Uterus (tissue), 2 donors: Measurements from ENCODE around the gene PRSS12.

Experiments
- POLR2A ChIP-seq, 2 donors: fragments of 450-650 bp; IDR thresholded peaks; one replicate each; pipeline ENCODE4 v1.6.1; 2016; ENCODE audit warnings: antibody characterized with exemption in 2 of 2, mild to moderate bottlenecking in 1 of 2, moderate library complexity in 1 of 2
- TF ChIP-seq, protein P1 (sequence below), 4 experiments: fragments of 200-600 bp in 2 of 4; fragments of 450-650 bp in 2 of 4; sonication (generic) in 2 of 4; IDR thresholded peaks; one replicate each; pipeline ENCODE4 v1.5.1; 2016 to 2019; ENCODE audit warnings: antibody characterized with exemption in 4 of 4, mild to moderate bottlenecking in 2 of 4, moderate library complexity in 1 of 4

DNA sequence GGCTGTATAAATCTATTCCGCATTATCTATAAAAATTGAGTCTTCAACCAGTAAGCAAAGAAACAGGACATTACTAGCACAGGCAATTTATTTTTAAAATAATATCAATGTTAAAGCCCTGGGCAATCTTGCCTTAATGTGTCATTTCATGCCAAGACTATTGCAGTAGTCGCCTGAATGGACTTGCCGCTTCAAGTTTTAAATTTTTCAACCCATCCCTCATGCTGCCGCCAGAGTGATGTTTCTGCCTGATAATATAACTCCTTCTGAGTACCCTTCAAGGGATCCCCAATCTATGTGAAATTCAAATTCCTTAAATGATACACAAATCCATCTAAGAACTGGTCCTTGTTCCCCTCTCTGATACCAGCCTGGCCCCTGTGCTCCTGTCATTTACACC lies 66.9 kb downstream of the PRSS12 start:
- TF ChIP-seq, protein P1, sequence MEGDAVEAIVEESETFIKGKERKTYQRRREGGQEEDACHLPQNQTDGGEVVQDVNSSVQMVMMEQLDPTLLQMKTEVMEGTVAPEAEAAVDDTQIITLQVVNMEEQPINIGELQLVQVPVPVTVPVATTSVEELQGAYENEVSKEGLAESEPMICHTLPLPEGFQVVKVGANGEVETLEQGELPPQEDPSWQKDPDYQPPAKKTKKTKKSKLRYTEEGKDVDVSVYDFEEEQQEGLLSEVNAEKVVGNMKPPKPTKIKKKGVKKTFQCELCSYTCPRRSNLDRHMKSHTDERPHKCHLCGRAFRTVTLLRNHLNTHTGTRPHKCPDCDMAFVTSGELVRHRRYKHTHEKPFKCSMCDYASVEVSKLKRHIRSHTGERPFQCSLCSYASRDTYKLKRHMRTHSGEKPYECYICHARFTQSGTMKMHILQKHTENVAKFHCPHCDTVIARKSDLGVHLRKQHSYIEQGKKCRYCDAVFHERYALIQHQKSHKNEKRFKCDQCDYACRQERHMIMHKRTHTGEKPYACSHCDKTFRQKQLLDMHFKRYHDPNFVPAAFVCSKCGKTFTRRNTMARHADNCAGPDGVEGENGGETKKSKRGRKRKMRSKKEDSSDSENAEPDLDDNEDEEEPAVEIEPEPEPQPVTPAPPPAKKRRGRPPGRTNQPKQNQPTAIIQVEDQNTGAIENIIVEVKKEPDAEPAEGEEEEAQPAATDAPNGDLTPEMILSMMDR (IDR thresholded peaks at IDR 0.05), result no peak
- TF ChIP-seq POLR2A (IDR thresholded peaks at IDR 0.05), result no peak
